ENCODE data around the gene GRIK1.

Gene GRIK1

GRCh38 chr21:29712818-29713217, 227.0 kb downstream of the GRIK1 start:
- DNase-seq = no peak

GRCh38 chr21:29711236-29711635, 228.6 kb downstream of the GRIK1 start:
- DNase-seq = no peak

GRCh38 chr21:29710498-29710897, 229.3 kb downstream of the GRIK1 start:
- no peak for DNase-seq

- no peak for DNase-seq
Observed at GRCh38 chr21:29708401-29708800, 231.4 kb downstream of the GRIK1 start.

GRCh38 chr21:29704719-29705118, 235.1 kb downstream of the GRIK1 start:
- no peak for DNase-seq

- DNase-seq = no peak
Observed at GRCh38 chr21:29701676-29702075, 238.1 kb downstream of the GRIK1 start.

- no peak for DNase-seq
Observed at GRCh38 chr21:29697555-29698193, 242.1 kb downstream of the GRIK1 start.

- DNase-seq = no peak
Observed at GRCh38 chr21:29696937-29697336, 242.9 kb downstream of the GRIK1 start.

- no peak for DNase-seq
Observed at GRCh38 chr21:29691616-29692491, 247.9 kb downstream of the GRIK1 start.

- DNase-seq = no peak
Observed at GRCh38 chr21:29689753-29690152, 250.0 kb downstream of the GRIK1 start.

GRCh38 chr21:29684106-29684505, 255.7 kb downstream of the GRIK1 start:
- no peak for DNase-seq

- DNase-seq = no peak
Observed at GRCh38 chr21:29682800-29683199, 257.0 kb downstream of the GRIK1 start.

GRCh38 chr21:29680273-29680672, 259.5 kb downstream of the GRIK1 start:
- DNase-seq = no peak

GRCh38 chr21:29678626-29679025, 261.2 kb downstream of the GRIK1 start:
- DNase-seq = no peak

GRCh38 chr21:29677326-29677725, 262.5 kb downstream of the GRIK1 start:
- DNase-seq = no peak

GRCh38 chr21:29676395-29676794, 263.4 kb downstream of the GRIK1 start:
- DNase-seq = no peak

GRCh38 chr21:29675451-29675850, 264.3 kb downstream of the GRIK1 start:
- no peak for DNase-seq

- no peak for DNase-seq
Observed at GRCh38 chr21:29674343-29674742, 265.5 kb downstream of the GRIK1 start.

- no peak for DNase-seq
Observed at GRCh38 chr21:29673096-29673610, 266.6 kb downstream of the GRIK1 start.

GRCh38 chr21:29671728-29672127, 268.1 kb downstream of the GRIK1 start:
- no peak for DNase-seq

GRCh38 chr21:29670228-29670627, 269.6 kb downstream of the GRIK1 start:
- no peak for DNase-seq

GRCh38 chr21:29669416-29669815, 270.4 kb downstream of the GRIK1 start:
- DNase-seq = no peak

- no peak for DNase-seq
Observed at GRCh38 chr21:29667651-29668050, 272.1 kb downstream of the GRIK1 start.

- DNase-seq = no peak
Observed at GRCh38 chr21:29664615-29665014, 275.2 kb downstream of the GRIK1 start.
